Measurements from ENCODE around the gene CFDP1. TPM values are rescaled to one million over a fixed set of nuclear protein-coding genes. Genes with fewer than 3 reads are reported as not detected.

The CFDP1 gene
- total and polyA plus RNA-seq, 2 donors (not counting 3 experiments of a cell fraction or from before 2014, with no cell fraction given), result 17.8 to 53.8 TPM

- Histone ChIP-seq H3K9me3 (replicated peaks; ENCODE audit: control insufficient read depth, insufficient read depth, low read length) (no peaks in the 10 kb centered on the region), H3K79me2 (ENCODE audit: control insufficient read depth, insufficient read depth, low read length) (peaks cover 95% of the 10 kb centered on the region), H3K9me1 (replicated peaks; ENCODE audit: control insufficient read depth, extremely low read depth, insufficient read depth, low read length) (no peaks in the 10 kb centered on the region), H3K4me2 (ENCODE audit: insufficient read depth, low read length) (no peak overlapping the region), H3K4me1 (ENCODE audit: control insufficient read depth, extremely low read depth, insufficient read depth, low read length) (peaks cover 80% of the 10 kb centered on the region), H3K9ac (replicated peaks; ENCODE audit: extremely low read depth, insufficient read depth, low read length) (no peak overlapping the region), H3K36me3 (ENCODE audit: control insufficient read depth in 2 of 2, extremely low read depth in 1 of 2, insufficient read depth in 2 of 2, low read length in 2 of 2) (peaks cover 0 to 2% of the 10 kb centered on the region in 2 experiments), H3K4me3 (replicated peaks in 1 of 3; ENCODE audit: insufficient read depth in 1 of 3, low read depth in 1 of 3, low read length in 3 of 3) (no peak overlapping the region), H4K20me1 (replicated peaks; ENCODE audit: control insufficient read depth, extremely low read depth, insufficient read depth, low read length) (no peaks in the 10 kb centered on the region), H3K27ac (ENCODE audit: insufficient read depth, low read depth, low read length) (peak overlapping the region; percentile 61), H2AFZ (ENCODE audit: low read depth, low read length) (no peak overlapping the region), H3K27me3 (ENCODE audit: control insufficient read depth in 2 of 2, insufficient read depth in 2 of 2, low read length in 2 of 2) (no peaks in the 10 kb centered on the region)
- CTCF ChIA-PET, result interaction anchor here (1.0 to 8.4 kb wide), 6 partner anchors 23 to 145 kb away, joined by 3 to 48 read pairs (median 5); no protein-coding TSS in a partner anchor
- intact Hi-C loops (cut with micrococcal nuclease) (no loop called here), dilution Hi-C loops (cut with MboI; ENCODE audit: extremely low pct_ligation_motif_present, low sequenced_read_pairs) (no loop called here)
- no TSS peak for BruUV-seq (replicated peaks)
- TF ChIP-seq CTCF (IDR thresholded peaks at IDR 0.05; ENCODE audit: extremely low read depth in 1 of 2, insufficient read depth in 1 of 2, low read depth in 1 of 2, low read length in 2 of 2) (peak in 1 of 2 donors; percentile 14), MYC (IDR thresholded peaks at IDR 0.05; ENCODE audit: low read depth, low read length) (no peak), POLR2A (IDR thresholded peaks at IDR 0.05; ENCODE audit: low read depth, low read length) (no peak), JUN (IDR thresholded peaks at IDR 0.05; ENCODE audit: borderline replicate concordance, insufficient read depth, insufficient read length, low read depth) (no peak)
- POLR2A ChIA-PET, result interaction anchor here (2.2 kb wide), 2 partner anchors 11 to 84 kb away, joined by 7 read pairs; no protein-coding TSS in a partner anchor
- no peak for FAIRE-seq
- DNase-seq (ENCODE audit: low read depth, low spot score), result peak; percentile 47
Observed at GRCh38 chr16:75256696-75257343, 176.5 kb downstream of the CFDP1 start.

DNA sequence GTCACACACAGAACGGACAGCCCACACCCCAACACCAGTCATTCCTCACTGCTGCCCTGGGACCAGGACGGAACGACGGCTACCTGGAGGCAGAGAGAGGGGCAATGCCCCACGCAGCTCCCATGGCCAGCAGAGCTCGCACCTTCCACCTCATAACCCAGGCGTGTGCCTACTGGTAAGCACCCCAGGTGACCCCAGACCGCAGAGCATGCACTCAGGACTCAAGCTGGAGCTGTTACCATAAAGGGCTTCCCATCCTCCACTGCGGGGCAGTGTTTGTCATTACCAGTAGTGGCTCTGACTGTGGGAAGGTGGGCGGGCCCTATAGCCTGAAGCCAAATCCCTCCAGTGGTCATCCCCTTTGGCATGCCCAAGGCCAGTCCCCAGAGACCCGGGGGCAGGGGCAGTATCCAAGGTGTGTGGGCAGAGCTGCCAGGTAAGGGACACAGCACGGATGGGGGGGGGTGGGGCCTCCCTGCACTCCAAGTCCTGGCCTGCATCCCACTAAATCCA, 177.2 kb downstream of the CFDP1 start:
- no peaks in the 10 kb centered on the region for H3K27me3 ChIP-seq (ENCODE audit: control insufficient read depth in 2 of 2, insufficient read depth in 2 of 2, low read length in 2 of 2)
- dilution Hi-C loops (cut with MboI; ENCODE audit: extremely low pct_ligation_motif_present, low sequenced_read_pairs), result no loop called here
- H3K9ac ChIP-seq (replicated peaks; ENCODE audit: extremely low read depth, insufficient read depth, low read length), result no peak overlapping the region
- FAIRE-seq (peak; percentile 37), DNase-seq (ENCODE audit: low read depth, low spot score) (peak; percentile 54)
- H3K4me2 ChIP-seq (ENCODE audit: insufficient read depth, low read length), result peak overlapping the region; percentile 4
- TF ChIP-seq CTCF (IDR thresholded peaks at IDR 0.05; ENCODE audit: extremely low read depth in 1 of 2, insufficient read depth in 1 of 2, low read depth in 1 of 2, low read length in 2 of 2), result peak in 1 of 2 donors; percentile 22
- TF ChIP-seq POLR2A (IDR thresholded peaks at IDR 0.05; ENCODE audit: low read depth, low read length), result no peak
- TF ChIP-seq EZH2 (IDR thresholded peaks at IDR 0.05; ENCODE audit: borderline replicate concordance, low read depth, low read length, severe bottlenecking), result no peak
- TF ChIP-seq, protein P1, sequence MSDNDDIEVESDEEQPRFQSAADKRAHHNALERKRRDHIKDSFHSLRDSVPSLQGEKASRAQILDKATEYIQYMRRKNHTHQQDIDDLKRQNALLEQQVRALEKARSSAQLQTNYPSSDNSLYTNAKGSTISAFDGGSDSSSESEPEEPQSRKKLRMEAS (IDR thresholded peaks at IDR 0.05; ENCODE audit: insufficient read depth, insufficient read length), result no peak
- H3K27ac ChIP-seq (ENCODE audit: insufficient read depth, low read depth, low read length), result peak overlapping the region; percentile 61
- intact Hi-C loops (cut with micrococcal nuclease), result no loop called here
- no peaks in the 10 kb centered on the region for H3K9me1 ChIP-seq (replicated peaks; ENCODE audit: control insufficient read depth, extremely low read depth, insufficient read depth, low read length)
- CTCF ChIA-PET, result interaction anchor here (1.0 to 8.4 kb wide), 12 partner anchors 10 to 146 kb away, joined by 3 to 48 read pairs (median 5); no protein-coding TSS in a partner anchor
- peaks cover 0 to 2% of the 10 kb centered on the region in 2 experiments for H3K36me3 ChIP-seq (ENCODE audit: control insufficient read depth in 2 of 2, extremely low read depth in 1 of 2, insufficient read depth in 2 of 2, low read length in 2 of 2)
- POLR2A ChIA-PET, result interaction anchor here (2.2 kb wide), 2 partner anchors 11 to 84 kb away, joined by 7 read pairs; no protein-coding TSS in a partner anchor
- BruUV-seq (replicated peaks), result no TSS peak
- no peak overlapping the region for H3K4me3 ChIP-seq (replicated peaks in 1 of 3; ENCODE audit: insufficient read depth in 1 of 3, low read depth in 1 of 3, low read length in 3 of 3)
- H4K20me1 ChIP-seq (replicated peaks; ENCODE audit: control insufficient read depth, extremely low read depth, insufficient read depth, low read length), result no peaks in the 10 kb centered on the region
- H2AFZ ChIP-seq (ENCODE audit: low read depth, low read length), result no peak overlapping the region
- H3K9me3 ChIP-seq (replicated peaks; ENCODE audit: control insufficient read depth, insufficient read depth, low read length), result no peaks in the 10 kb centered on the region
- H3K4me1 ChIP-seq (ENCODE audit: control insufficient read depth, extremely low read depth, insufficient read depth, low read length), result peaks cover 74% of the 10 kb centered on the region
- peaks cover 91% of the 10 kb centered on the region for H3K79me2 ChIP-seq (ENCODE audit: control insufficient read depth, insufficient read depth, low read length)
